Measurements from ENCODE around the gene ZNF563. TPM values are rescaled to one million over a fixed set of nuclear protein-coding genes. Genes with fewer than 3 reads are reported as not detected.

Gene ZNF563
- total RNA-seq, 1 experiment from 2014 or later: not detected

DNA sequence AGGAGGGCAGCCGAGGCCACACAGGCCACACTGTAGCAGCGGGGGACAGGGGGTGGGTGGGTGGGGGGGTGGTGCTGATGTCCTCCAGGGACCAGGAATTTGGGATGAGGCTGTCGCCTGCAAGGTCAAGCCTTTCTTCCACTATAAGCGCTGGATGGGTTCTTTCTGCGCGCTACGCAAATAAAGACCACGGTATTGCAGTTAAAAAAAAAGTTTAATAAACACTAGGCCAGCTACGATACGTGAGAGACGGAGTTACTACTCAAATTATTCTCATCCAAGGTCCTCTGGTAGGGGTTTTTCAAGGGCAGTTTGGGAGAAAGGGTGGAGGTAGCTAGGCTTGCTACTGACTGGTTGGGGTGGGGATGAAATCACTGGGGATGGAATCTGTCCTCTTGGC, 38.2 kb downstream of the ZNF563 start:
- no peak for DNase-seq (ENCODE audit: low read depth)

DNA sequence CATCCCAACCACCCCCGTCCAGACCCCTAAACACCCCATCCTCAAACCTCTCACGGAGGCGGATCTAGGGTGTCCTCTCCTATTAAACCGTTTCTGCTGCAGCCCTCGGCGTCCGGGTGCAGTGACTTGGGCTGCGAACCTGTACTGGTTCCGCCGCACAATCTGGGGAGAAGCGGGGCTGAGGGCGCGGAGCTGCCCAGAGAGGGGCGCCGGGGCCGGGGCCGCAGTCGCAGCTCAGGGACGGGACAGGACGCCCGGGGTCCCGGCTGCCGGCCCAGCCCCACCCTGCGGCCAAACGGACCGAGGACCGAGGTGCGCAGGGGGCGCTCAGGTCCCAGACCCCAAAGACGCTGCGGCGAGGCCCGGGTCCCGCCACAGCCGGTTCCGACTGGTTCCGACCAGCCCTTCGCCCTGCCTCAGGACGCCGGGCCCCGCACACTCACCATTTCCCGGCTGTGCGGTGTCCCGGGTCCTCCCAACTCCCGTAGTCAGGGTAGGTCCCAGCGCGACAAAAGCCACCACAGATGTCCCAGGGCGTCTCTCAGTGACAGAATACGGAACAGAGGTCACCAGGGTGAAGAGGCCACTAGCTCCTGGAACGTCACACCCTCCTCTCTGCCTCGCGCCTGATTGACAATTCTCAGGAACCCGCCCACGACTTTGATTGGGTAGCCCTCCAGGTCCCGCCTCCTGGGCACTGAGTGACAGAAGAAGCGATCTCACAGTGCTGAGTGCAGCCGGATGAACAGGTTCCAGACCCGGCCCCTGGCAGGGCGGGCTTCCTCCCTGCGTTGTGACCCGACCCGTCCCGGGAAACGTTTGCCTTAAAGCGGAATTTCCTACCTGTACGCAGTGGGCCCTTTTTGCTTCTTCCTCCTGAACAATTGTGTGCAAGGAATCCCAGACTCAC, 38.9 kb downstream of the ZNF563 start, which contains the start of gene ZNF44:
Gene ZNF44 (minus strand): TSS at position 635 of the 910 bp plus-strand sequence. CDS start 189 bp downstream, at position 446.
- DNase-seq (ENCODE audit: low read depth): peak; percentile 65

DNA sequence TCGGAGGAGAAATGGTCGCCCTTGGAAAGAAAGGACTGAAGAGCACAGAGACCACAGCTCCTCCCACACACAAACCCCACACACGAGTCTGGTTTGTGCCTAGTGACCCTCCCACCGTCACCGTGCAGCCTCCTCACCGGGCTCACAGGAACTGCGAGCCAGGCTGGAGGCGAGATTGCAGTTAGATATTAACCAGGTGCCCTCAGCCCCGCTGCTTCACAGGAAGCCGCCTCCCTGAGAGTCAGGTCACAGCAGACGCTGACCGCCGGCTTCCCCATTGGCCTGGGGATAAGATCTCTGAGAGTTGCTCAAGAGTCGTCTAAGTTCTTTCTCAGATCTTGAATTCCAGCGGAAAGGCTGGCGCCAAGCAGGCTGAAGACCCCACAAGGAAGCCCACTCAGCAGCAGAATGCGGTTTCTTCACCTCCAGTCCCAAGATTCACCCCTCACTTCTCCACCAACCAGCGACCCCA, 39.6 kb downstream of the ZNF563 start:
- DNase-seq (ENCODE audit: low read depth): no peak

DNA sequence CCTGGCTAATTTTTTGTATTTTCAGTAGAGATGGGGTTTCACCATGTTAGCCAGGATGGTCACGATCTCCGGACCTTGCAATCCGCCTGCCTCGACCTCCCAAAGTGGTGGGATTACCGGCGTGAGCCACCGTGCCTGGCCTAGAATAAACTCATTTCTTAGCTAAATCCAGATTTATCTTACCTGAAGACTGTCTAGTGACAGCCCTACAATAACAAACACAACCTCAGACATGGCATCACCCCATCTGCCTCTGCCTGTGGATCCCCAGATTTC, 43.7 kb downstream of the ZNF563 start:
- DNase-seq (ENCODE audit: low read depth): no peak

DNA sequence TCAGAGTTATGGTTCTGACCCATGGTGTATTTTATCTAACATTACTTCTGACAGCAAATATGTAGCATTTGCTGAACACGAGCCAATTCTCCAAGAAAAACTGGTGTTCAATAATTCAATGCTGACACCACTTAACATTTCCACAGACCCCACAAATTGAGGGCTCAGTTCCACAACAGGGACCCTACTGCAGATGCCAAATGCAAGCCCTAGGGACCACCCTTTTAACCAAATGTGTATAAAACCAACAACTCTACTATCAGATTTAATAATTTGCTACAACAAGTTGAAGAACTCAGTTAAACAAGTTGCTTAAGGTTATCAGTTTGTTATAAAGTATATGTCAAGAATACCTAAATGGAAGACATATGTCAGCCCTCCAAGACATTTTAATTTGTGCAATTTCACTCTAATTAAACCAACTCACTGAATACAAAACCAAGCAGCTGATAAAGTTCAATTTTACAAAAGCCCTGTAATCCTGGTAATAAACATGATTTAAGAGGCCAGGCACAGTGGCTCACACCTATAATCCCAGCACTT, 45.4 kb downstream of the ZNF563 start:
- DNase-seq (ENCODE audit: low read depth): no peak

DNA sequence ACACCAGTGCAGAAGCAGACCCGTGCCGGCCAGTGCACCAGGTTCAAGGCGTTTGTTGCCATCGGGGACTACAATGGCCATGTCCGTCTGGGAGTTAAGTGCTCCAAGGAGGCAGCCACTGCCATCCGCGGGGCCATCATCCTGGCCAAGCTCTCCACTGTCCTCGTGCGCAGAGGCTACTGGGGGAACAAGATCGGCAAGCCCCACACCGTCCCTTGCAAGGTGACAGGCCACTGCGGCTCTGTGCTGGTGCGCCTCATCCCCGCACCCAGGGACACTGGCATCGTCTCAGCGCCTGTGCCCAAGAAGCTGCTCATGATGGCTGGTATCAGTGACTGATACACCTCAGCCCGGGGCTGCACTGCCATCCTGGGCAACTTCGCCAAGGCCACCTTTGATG, 48.8 kb downstream of the ZNF563 start:
- no peak for DNase-seq (ENCODE audit: low read depth)

DNA sequence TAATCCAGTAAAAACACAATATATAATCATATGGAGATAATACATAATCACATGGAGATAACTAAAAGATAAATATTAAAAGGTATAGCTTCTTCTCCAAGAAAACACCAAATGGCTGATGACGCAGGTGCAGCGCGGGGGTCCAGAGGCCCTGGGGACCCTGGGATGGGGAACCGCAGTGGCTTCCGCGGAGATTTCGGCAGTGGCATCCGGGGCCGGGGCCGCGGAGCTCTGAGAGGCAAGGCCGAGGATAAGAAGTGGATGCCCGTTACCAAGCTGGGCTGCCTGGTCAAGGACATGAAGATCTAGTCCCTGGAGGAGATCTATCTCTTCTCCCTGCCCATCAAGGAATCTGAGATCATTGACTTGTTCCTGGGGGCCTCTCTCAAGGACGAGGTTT, 49.2 kb downstream of the ZNF563 start:
- DNase-seq (ENCODE audit: low read depth): no peak

DNA sequence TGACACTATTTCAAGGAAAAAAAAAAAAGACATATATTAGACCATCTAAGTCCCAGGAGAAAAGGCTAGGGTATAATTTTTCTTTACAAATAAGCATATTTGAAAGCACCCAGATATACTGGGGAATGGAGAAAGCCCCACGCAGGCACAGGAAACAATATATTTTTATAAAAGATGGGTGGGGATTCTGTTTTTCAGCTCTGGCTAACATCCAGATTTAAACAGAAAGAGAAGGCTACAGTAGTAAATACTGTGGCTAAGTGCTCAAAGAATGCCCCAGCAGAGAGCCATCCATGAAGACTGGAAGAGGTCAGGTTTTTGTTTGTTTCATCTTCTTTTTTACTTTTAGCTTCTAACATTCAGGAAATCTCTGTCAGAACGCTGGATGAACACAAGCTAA, 54.7 kb downstream of the ZNF563 start:
- DNase-seq (ENCODE audit: low read depth): no peak

DNA sequence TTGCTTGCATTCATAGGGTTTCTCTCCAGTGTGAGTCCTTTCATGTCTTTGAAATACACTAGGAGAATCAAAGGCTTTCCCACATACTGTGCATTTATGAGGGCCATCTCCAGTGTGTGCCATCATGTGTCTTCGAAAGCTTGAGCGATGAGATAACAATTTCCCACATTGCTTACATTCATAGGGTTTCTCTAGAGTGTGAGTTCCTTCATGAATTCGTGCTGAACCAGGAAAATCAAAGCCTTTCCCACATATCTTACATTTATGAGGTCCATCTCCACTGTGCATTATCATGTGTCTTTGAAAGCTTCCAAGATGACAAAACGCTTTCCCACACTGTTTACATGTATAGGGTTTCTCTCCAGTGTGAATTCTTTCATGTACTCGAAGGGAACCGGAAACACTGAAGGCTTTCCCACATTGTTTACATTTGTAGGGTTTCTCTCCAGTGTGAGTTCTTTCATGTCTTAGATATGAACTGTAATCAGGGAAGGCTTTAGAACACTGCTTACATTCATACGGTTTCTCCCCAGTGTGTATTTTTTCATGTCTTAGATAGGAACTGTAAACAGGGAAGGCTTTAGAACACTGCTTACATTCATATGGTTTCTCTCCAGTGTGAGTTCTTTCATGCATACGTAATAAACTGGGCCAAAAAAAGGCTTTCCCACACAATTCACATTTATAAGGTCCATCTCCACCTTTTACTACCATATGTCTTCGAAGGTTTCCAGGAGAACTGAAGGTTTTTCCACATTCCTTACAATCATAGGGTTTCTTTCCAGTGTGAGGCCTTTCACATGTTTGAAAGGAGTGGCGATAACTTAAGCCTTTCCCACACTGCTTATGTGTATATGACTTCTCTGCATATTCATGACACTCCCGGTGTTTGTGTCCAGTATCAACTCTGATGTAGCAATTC, 60.2 kb downstream of the ZNF563 start:
- DNase-seq (ENCODE audit: low read depth): no peak

DNA sequence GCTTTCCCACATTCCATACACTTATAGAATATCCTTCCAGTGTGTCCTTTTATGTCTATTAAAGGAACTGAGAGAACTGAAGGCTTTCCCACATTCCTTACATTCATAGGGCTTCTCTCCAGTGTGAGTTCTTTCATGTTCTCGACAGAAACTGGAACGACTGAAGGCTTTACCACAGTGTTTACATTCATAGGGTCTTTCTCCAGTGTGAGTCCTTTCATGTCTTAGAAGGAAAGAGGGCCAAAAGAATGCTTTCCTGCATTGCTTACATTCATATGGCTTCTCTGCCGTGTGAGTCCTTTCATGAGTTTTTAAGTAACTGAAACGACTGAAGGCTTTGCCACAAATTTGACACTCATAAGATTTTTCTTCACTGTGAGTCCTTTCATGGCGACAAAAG, 61.0 kb downstream of the ZNF563 start:
- DNase-seq (ENCODE audit: low read depth): no peak

DNA sequence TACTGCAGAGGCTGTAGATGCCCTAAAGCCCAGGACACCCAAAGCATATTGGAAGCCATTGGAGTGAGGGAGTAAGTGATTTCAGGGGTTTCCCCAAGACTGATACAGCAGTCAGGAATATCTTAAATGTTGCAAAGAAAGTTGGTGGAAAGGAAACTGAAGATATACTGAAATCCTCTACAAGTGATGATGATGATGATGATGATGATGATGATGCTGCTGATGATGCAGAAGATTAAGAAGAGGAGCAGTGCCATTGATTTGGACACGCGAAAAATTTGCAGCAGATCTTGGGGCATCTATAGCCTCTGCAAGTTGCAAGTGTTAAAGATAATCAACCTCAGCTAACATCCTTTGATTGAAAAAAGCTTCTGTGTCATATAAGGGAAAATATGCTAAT, 62.6 kb downstream of the ZNF563 start:
- DNase-seq (ENCODE audit: low read depth): no peak

Small RNA genes within 50 kb of the gene (small RNA-seq; reads per million reads assigned to genes)
- not detected for gene RPS29P23

Other genes starting within 250 kb of the ZNF563 start
- 3.0 and 3.5 TPM in 2 replicates for gene ZNF20, start 193.3 kb downstream of the ZNF563 start, total RNA-seq (2014; rRNA removed; shearing (Covaris generic))
- gene ZNF625, start 176.9 kb downstream of the ZNF563 start, total RNA-seq (2014; rRNA removed; shearing (Covaris generic)): 5.9 and 6.9 TPM in 2 replicates
- 2.6 and 3.7 TPM in 2 replicates for gene ZNF136, start 170.5 kb downstream of the ZNF563 start, total RNA-seq (2014; rRNA removed; shearing (Covaris generic))
- gene ZNF44, start 38.8 kb downstream of the ZNF563 start, total RNA-seq (2014; rRNA removed; shearing (Covaris generic)): 0.13 and 0.23 TPM in 2 replicates
- 0.08 and 0.17 TPM in 2 replicates for gene ZNF442, start 32.0 kb upstream of the ZNF563 start, total RNA-seq (2014; rRNA removed; shearing (Covaris generic))
- gene ZNF799, start 67.6 kb upstream of the ZNF563 start, total RNA-seq (2014; rRNA removed; shearing (Covaris generic)): 2.4 and 2.9 TPM in 2 replicates
- gene ZNF443, start 107.4 kb upstream of the ZNF563 start, total RNA-seq (2014; rRNA removed; shearing (Covaris generic)): 1.4 and 2.0 TPM in 2 replicates
- gene ZNF709, start 151.2 kb upstream of the ZNF563 start, total RNA-seq (2014; rRNA removed; shearing (Covaris generic)): not detected in 2 replicates
- gene ZNF564, start 217.8 kb upstream of the ZNF563 start, total RNA-seq (2014; rRNA removed; shearing (Covaris generic)): 1.8 and 1.9 TPM in 2 replicates

Measured in HT1080 (cell line).